CD4-positive, alpha-beta memory T cell (primary cell): ENCODE measurements around the gene CAVIN3. TPM values are rescaled to one million over a fixed set of nuclear protein-coding genes. Genes with fewer than 3 reads are reported as not detected.

ENCODE experiments used
- CTCF ChIA-PET: fragments of 350-600 bp; sonication (Branson Sonifier 250); formaldehyde crosslinking; loops from one replicate; lab custom pipeline; 2021; ENCODE audit warnings: inconsistent platforms; ENCODE audit not compliant: partially characterized antibody; lab: Charles Lee
- POLR2A ChIA-PET: fragments of 350-600 bp; sonication (Branson Sonifier 250); formaldehyde crosslinking; loops from one replicate; lab custom pipeline; 2021; ENCODE audit not compliant: partially characterized antibody; lab: Charles Lee
- DNase-seq, 5 donors: peaks; one replicate each; pipeline versions ENCODE4 v3.0.0 to v3.0.0-alpha.2; 2020 to 2022; ENCODE audit warnings: mixed read lengths in 1 of 5
- H3K27ac ChIP-seq: one replicate; pipeline ENCODE4 v1.7.0; 2013; ENCODE audit warnings: low read depth, low read length
- H3K27me3 ChIP-seq: 2 replicates; pipeline ENCODE4 v1.7.0; 2013; ENCODE audit warnings: mild to moderate bottlenecking, low read length, moderate library complexity; ENCODE audit not compliant: insufficient read depth
- H3K36me3 ChIP-seq: 2 replicates; pipeline ENCODE4 v1.7.0; 2013; ENCODE audit warnings: mild to moderate bottlenecking, low read length, moderate library complexity; ENCODE audit not compliant: insufficient read depth
- H3K4me1 ChIP-seq: 2 replicates; pipeline ENCODE4 v1.7.0; 2013; ENCODE audit warnings: mild to moderate bottlenecking, low read length, moderate library complexity; ENCODE audit not compliant: insufficient read depth
- H3K4me3 ChIP-seq, 2 donors: one replicate each; pipeline ENCODE4 v1.7.0; 2013; ENCODE audit warnings: low read length in 2 of 2, mild to moderate bottlenecking in 1 of 2
- H3K9me3 ChIP-seq, 2 donors: one replicate each; pipeline ENCODE4 v1.7.0; 2013; ENCODE audit warnings: low read length in 2 of 2, control low read depth in 1 of 2; ENCODE audit not compliant: control insufficient read depth in 1 of 2
- H3K27ac Mint-ChIP-seq, 7 donors: one replicate each; pipeline ENCODE4 v1.8.0; 2020 to 2021; ENCODE audit warnings: mixed read lengths in 7 of 7, mild to moderate bottlenecking in 6 of 7, inconsistent platforms in 3 of 7, moderate library complexity in 3 of 7
- H3K27me3 Mint-ChIP-seq, 2 donors: one replicate each; pipeline ENCODE4 v1.8.0; 2020 to 2021; ENCODE audit warnings: mixed read lengths in 2 of 2
- H3K36me3 Mint-ChIP-seq, 2 donors: one replicate each; pipeline ENCODE4 v1.8.0; 2020 to 2021; ENCODE audit warnings: mixed read lengths in 2 of 2, inconsistent platforms in 1 of 2, mild to moderate bottlenecking in 1 of 2
- H3K4me1 Mint-ChIP-seq, 4 donors: one replicate each; pipeline ENCODE4 v1.8.0; 2020 to 2021; ENCODE audit warnings: mixed read lengths in 4 of 4, mild to moderate bottlenecking in 1 of 4
- H3K4me3 Mint-ChIP-seq, 8 donors: one replicate each; pipeline ENCODE4 v1.8.0; 2020 to 2021; ENCODE audit warnings: mixed read lengths in 8 of 8, mild to moderate bottlenecking in 7 of 8, moderate library complexity in 6 of 8, inconsistent platforms in 3 of 8
- H3K9me3 Mint-ChIP-seq, 8 donors: one replicate each; pipeline ENCODE4 v1.8.0; 2020 to 2021; ENCODE audit warnings: mixed read lengths in 8 of 8, mild to moderate bottlenecking in 5 of 8, inconsistent platforms in 3 of 8, moderate library complexity in 1 of 8
- intact Hi-C: fragments of 100-400 bp; cut with micrococcal nuclease; formaldehyde crosslinking; loops from one replicate; pipeline ENCODE4 v1.15.1; 2023
- polyA plus RNA-seq, 2 donors: library from polyadenylated mRNA; unstranded; fragments of 300-500 nt; fragmentation: Illumina TruSeq; gene quantifications; one replicate each; pipeline ENCODE4 v1.2.3, GENCODE V29; 2021
- total RNA-seq, 2 experiments: library from RNA; stranded (reverse); gene quantifications; one replicate each; pipeline ENCODE4 v1.2.3, GENCODE V29; 2021

CAVIN3 gene
- under 1 TPM in 1 of 2 experiments, not detected in 1; 0.36 TPM for total RNA-seq
- polyA plus RNA-seq: under 1 TPM in 1 of 2 donors, not detected in 1; 0.70 TPM

- intact Hi-C loops: no loop called here
- Histone ChIP-seq H3K9me3 (no peaks in the 10 kb centered on the region), H3K36me3 (no peaks in the 10 kb centered on the region), H3K27ac (no peak within 1 kb of the TSS), H3K4me3 (no peak within 1 kb of the TSS), H3K27me3 (peaks cover 12% of the 10 kb centered on the region), H3K4me1 (peaks cover 10% of the 10 kb centered on the region)
- H3K36me3 Mint-ChIP-seq: no peaks in the 10 kb centered on the region
- peak within 1 kb of the TSS; percentile 57 to 87 (median 78) for H3K4me3 Mint-ChIP-seq
- ChIA-PET POLR2A (no interaction called here), CTCF (interaction anchor here (1.1 kb wide), 1 partner anchor 42 kb away, joined by 3 read pairs; no protein-coding TSS in a partner anchor)
- H3K27ac Mint-ChIP-seq: peak within 1 kb of the TSS in 4 of 7 donors; percentile 18 to 55 (median 40)
- DNase-seq: peak in 2 of 5 donors; percentile 10 to 37
- H3K4me1 Mint-ChIP-seq: peaks cover 4 to 28% (median 14%) of the 10 kb centered on the region in 4 donors
- H3K9me3 Mint-ChIP-seq: peaks cover 0 to 2% (median 0%) of the 10 kb centered on the region in 8 donors
- H3K27me3 Mint-ChIP-seq: peaks cover 35 to 41% of the 10 kb centered on the region in 2 donors
Observed at GRCh38 chr11:6320411-6321155, at the start of gene CAVIN3. Gene CAVIN3 (minus strand): TSS chr11:6320501. CDS start chr11:6320476, 25 bp downstream.

GRCh38 chr11:6365659-6366058, 45.4 kb upstream of the CAVIN3 start:
- Histone ChIP-seq H3K27ac (no peak overlapping the region), H3K9me3 (no peaks in the 10 kb centered on the region), H3K4me3 (no peak overlapping the region), H3K36me3 (no peaks in the 10 kb centered on the region), H3K4me1 (no peaks in the 10 kb centered on the region), H3K27me3 (no peaks in the 10 kb centered on the region)
- no peaks in the 10 kb centered on the region for H3K36me3 Mint-ChIP-seq
- H3K27ac Mint-ChIP-seq: no peak overlapping the region
- no peak overlapping the region for H3K4me3 Mint-ChIP-seq
- H3K4me1 Mint-ChIP-seq: no peaks in the 10 kb centered on the region
- H3K27me3 Mint-ChIP-seq: no peaks in the 10 kb centered on the region
- no peaks in the 10 kb centered on the region for H3K9me3 Mint-ChIP-seq
- CTCF ChIA-PET: interaction anchor here (0.8 to 6.0 kb wide), 4 partner anchors 13 to 78 kb away, joined by 3 to 60 read pairs (median 18); no protein-coding TSS in a partner anchor
- intact Hi-C loops: no loop called here
- POLR2A ChIA-PET: no interaction called here
- no peak for DNase-seq

GRCh38 chr11:6362873-6363678, 42.8 kb upstream of the CAVIN3 start:
- no peak overlapping the region for H3K4me3 ChIP-seq
- H3K4me3 Mint-ChIP-seq: no peak overlapping the region
- intact Hi-C loops: no loop called here
- no peaks in the 10 kb centered on the region for H3K27me3 Mint-ChIP-seq
- no peaks in the 10 kb centered on the region for H3K36me3 Mint-ChIP-seq
- DNase-seq: peak; percentile 42 to 59 (median 52)
- no peaks in the 10 kb centered on the region for H3K36me3 ChIP-seq
- H3K27me3 ChIP-seq: no peaks in the 10 kb centered on the region
- no peak overlapping the region for H3K27ac Mint-ChIP-seq
- H3K9me3 Mint-ChIP-seq: no peaks in the 10 kb centered on the region
- H3K27ac ChIP-seq: no peak overlapping the region
- ChIA-PET CTCF (interaction anchor here (0.7 to 6.0 kb wide), 49 partner anchors 10 to 1239 kb away, joined by 3 to 60 read pairs (median 4); partner anchors contain the start of genes CAVIN3, CCKBR and HPX), POLR2A (interaction anchor here (0.6 kb wide), 1 partner anchor 81 kb away, joined by 3 read pairs; no protein-coding TSS in a partner anchor)
- no peaks in the 10 kb centered on the region for H3K9me3 ChIP-seq
- no peaks in the 10 kb centered on the region for H3K4me1 ChIP-seq
- H3K4me1 Mint-ChIP-seq: no peaks in the 10 kb centered on the region

- Mint-ChIP-seq H3K4me3 (no peak overlapping the region), H3K27ac (no peak overlapping the region), H3K27me3 (no peaks in the 10 kb centered on the region), H3K4me1 (no peaks in the 10 kb centered on the region), H3K9me3 (no peaks in the 10 kb centered on the region), H3K36me3 (no peaks in the 10 kb centered on the region)
- ChIA-PET CTCF (interaction anchor here (0.7 to 6.0 kb wide), 44 partner anchors 10 to 1239 kb away, joined by 3 to 60 read pairs (median 4); partner anchors contain the start of genes CAVIN3 and HPX), POLR2A (no interaction called here)
- intact Hi-C loops: no loop called here
- DNase-seq: no peak
- no peaks in the 10 kb centered on the region for H3K27me3 ChIP-seq
- no peaks in the 10 kb centered on the region for H3K36me3 ChIP-seq
- H3K4me3 ChIP-seq: no peak overlapping the region
- H3K27ac ChIP-seq: no peak overlapping the region
- H3K4me1 ChIP-seq: no peaks in the 10 kb centered on the region
- no peaks in the 10 kb centered on the region for H3K9me3 ChIP-seq
Observed at GRCh38 chr11:6362185-6362872, 42.0 kb upstream of the CAVIN3 start.

- CTCF ChIA-PET: interaction anchor here (1.4 to 6.0 kb wide), 5 partner anchors 8 to 84 kb away, joined by 4 to 60 read pairs (median 33); no protein-coding TSS in a partner anchor
- intact Hi-C loops: no loop called here
- POLR2A ChIA-PET: no interaction called here
Observed at GRCh38 chr11:6360183-6360582, 39.9 kb upstream of the CAVIN3 start.

GRCh38 chr11:6357222-6357621, 36.9 kb upstream of the CAVIN3 start:
- no peaks in the 10 kb centered on the region for H3K9me3 ChIP-seq
- Mint-ChIP-seq H3K9me3 (no peaks in the 10 kb centered on the region), H3K27me3 (no peaks in the 10 kb centered on the region), H3K4me1 (peaks cover 0 to 4% (median 1%) of the 10 kb centered on the region in 4 donors), H3K27ac (no peak overlapping the region), H3K36me3 (no peaks in the 10 kb centered on the region), H3K4me3 (no peak overlapping the region)
- CTCF ChIA-PET: interaction anchor here (0.8 to 1.0 kb wide), 2 partner anchors 105 to 107 kb away, joined by 3 to 5 read pairs; no protein-coding TSS in a partner anchor
- POLR2A ChIA-PET: no interaction called here
- H3K4me1 ChIP-seq: no peaks in the 10 kb centered on the region
- intact Hi-C loops: no loop called here
- H3K4me3 ChIP-seq: no peak overlapping the region
- no peaks in the 10 kb centered on the region for H3K36me3 ChIP-seq
- DNase-seq: no peak
- no peak overlapping the region for H3K27ac ChIP-seq
- H3K27me3 ChIP-seq: no peaks in the 10 kb centered on the region

More at GRCh38 chr11:6360183-6360582, 39.9 kb upstream of the CAVIN3 start:
- peaks cover 0 to 1% (median 0%) of the 10 kb centered on the region in 4 donors for H3K4me1 Mint-ChIP-seq
- no peaks in the 10 kb centered on the region for H3K27me3 Mint-ChIP-seq
- H3K4me3 Mint-ChIP-seq: no peak overlapping the region
- no peak overlapping the region for H3K27ac Mint-ChIP-seq
- DNase-seq: no peak
- no peaks in the 10 kb centered on the region for H3K36me3 Mint-ChIP-seq
- no peaks in the 10 kb centered on the region for H3K9me3 ChIP-seq
- H3K27ac ChIP-seq: no peak overlapping the region
- no peaks in the 10 kb centered on the region for H3K4me1 ChIP-seq
- no peak overlapping the region for H3K4me3 ChIP-seq
- H3K27me3 ChIP-seq: no peaks in the 10 kb centered on the region
- H3K36me3 ChIP-seq: no peaks in the 10 kb centered on the region
- no peaks in the 10 kb centered on the region for H3K9me3 Mint-ChIP-seq
